Epithelial cell of esophagus (primary cell): ENCODE results near the gene SCN8A.

Experiments used
- DNase-seq: peaks from one replicate; pipeline ENCODE4 v3.0.0; 2010; ENCODE audit warnings: low read depth
- H3K4me3 ChIP-seq: 2 replicates; pipeline ENCODE4 v1.5.1; 2011; ENCODE audit warnings: mild to moderate bottlenecking, low read length, control low read depth
- TF ChIP-seq, protein P1 (sequence below): IDR thresholded peaks from 2 replicates; pipeline ENCODE4 v1.5.1; 2011; ENCODE audit warnings: low read depth, mild to moderate bottlenecking, low read length, control low read depth, inconsistent platforms; ENCODE audit not compliant: insufficient read depth; ENCODE audit errors: missing control alignments

The SCN8A gene

GRCh38 chr12:51846271-51846691 is 255.2 kb downstream of the SCN8A start:
- no peak for DNase-seq
- TF ChIP-seq, protein P1, sequence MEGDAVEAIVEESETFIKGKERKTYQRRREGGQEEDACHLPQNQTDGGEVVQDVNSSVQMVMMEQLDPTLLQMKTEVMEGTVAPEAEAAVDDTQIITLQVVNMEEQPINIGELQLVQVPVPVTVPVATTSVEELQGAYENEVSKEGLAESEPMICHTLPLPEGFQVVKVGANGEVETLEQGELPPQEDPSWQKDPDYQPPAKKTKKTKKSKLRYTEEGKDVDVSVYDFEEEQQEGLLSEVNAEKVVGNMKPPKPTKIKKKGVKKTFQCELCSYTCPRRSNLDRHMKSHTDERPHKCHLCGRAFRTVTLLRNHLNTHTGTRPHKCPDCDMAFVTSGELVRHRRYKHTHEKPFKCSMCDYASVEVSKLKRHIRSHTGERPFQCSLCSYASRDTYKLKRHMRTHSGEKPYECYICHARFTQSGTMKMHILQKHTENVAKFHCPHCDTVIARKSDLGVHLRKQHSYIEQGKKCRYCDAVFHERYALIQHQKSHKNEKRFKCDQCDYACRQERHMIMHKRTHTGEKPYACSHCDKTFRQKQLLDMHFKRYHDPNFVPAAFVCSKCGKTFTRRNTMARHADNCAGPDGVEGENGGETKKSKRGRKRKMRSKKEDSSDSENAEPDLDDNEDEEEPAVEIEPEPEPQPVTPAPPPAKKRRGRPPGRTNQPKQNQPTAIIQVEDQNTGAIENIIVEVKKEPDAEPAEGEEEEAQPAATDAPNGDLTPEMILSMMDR: no peak
- H3K4me3 ChIP-seq: no peak overlapping the region

DNA sequence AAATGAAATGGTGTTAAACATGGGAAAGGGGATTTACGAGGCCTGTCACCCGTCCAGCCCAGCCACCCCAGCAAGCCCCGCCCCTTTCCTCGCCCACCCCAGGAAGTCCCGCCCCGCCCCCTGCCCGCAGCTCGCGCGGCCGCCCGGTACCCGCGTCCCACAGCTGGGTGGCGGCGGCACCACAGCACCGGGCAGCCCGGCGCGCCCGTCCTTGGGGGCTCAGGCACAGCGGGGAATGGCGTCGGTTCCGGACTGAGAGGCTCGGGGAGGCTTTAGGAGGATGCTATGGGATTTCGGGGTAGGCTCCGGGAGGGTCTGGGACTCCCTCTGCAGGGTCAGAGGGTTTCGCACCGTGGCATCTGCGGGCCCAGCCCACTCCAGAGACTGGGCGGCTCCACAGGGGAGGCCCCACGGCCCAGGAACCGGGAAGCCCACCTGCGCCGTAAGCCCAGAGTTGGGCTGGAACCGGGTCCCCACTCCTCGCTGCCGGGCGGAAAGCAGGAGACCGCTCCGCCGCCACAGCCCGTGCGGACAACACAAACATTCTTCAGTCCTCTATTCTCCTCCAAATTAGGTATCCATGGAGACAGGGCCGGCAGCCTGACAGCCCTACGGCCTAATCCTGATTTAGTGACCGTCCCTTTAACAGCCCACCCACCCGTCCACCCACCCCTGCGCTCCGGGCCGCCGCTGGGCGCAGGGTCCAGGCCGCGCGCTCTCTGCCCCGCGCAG is 256.0 kb downstream of the SCN8A start:
- no peak for DNase-seq
- TF ChIP-seq, protein P1: no peak
- no peak overlapping the region for H3K4me3 ChIP-seq

GRCh38 chr12:51847643-51848325 is 256.8 kb downstream of the SCN8A start:
- DNase-seq: no peak
- TF ChIP-seq, protein P1: no peak
- no peak overlapping the region for H3K4me3 ChIP-seq

- TF ChIP-seq, protein P1: no peak
- no peak for DNase-seq
- no peak within 1 kb of the TSS for H3K4me3 ChIP-seq
Measured at GRCh38 chr12:51848326-51848727, 257.3 kb downstream of the SCN8A start, which contains the start of gene FIGNL2. TSS of gene FIGNL2 (minus strand) at chr12:51848718. CDS start at chr12:51822413, 26,305 bp downstream.

- no peak for DNase-seq
- H3K4me3 ChIP-seq: no peak overlapping the region
- TF ChIP-seq, protein P1: no peak
Measured at GRCh38 chr12:51848841-51849735, 258.1 kb downstream of the SCN8A start.

DNA sequence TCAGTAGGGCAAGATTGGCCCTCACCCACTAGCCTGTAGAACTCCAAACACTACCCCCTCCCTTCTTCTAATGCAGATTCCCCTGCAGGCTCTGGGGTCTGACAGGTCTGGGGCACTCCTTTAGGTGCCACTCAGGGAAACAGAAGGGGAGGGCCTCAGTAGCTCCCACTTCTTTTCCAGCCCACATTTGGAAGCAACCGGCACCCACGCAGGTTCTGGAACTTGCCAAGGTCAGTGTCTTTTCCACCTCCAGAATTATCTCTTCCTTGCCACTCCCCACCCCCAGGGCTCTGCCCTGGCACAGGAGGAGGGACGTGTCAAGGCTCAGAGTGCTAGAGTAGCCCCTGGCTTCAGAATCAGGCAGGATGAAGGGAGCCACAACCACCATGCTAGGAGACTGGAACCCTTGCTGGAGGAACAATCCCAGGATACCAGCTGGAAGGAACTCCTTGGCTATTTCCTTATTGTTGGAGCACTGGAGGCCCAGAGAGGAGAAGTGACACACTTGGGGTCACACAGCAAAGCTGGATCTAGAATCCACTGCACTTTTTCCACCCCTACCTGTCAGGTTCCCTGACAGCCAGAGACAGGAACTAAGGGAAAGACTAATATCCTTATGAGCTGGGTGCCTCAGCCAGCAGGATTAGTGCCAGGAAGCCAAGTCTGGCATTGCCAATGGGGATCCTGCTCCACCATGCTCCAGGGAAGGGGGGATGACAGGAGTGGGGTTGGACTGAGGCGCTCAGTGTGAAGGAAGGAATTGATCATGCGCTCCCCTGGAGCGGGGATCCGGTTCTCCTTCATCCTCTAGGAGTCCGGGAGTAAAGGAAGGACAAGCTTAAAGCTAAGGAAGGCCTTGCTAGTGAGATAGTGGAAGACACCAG is 259.3 kb downstream of the SCN8A start:
- H3K4me3 ChIP-seq: no peak overlapping the region
- no peak for DNase-seq
- TF ChIP-seq, protein P1: no peak
